BLaER1 treated with 17β-estradiol and CSF1 and Interleukin-3, amounts not matched to agents 10 nM and 100 nM (cell line): Measurements from ENCODE around the gene SMAD3.
"Not testable (repeated sequence)": the region's sequence is repeated elsewhere in the genome, so short reads cannot be mapped to it uniquely, and the experiment has no call there.

ENCODE experiments used
- H3K27ac ChIP-seq, 11 experiments: shearing (Covaris generic); formaldehyde crosslinking; 2 replicates each; pipeline ENCODE4 v1.8.1; 2022
- H3K27me3 ChIP-seq, 11 experiments: shearing (Covaris generic); formaldehyde crosslinking; 2 replicates each; pipeline ENCODE4 v1.8.1; 2022
- H3K36me3 ChIP-seq, 11 experiments: shearing (Covaris generic); formaldehyde crosslinking; 2 replicates each; pipeline ENCODE4 v1.8.1; 2022
- H3K4me1 ChIP-seq, 10 experiments: shearing (Covaris generic); formaldehyde crosslinking; 2 replicates each; pipeline ENCODE4 v1.8.1; 2022
- H3K4me2 ChIP-seq, 11 experiments: shearing (Covaris generic); formaldehyde crosslinking; 2 replicates each; pipeline ENCODE4 v1.8.1; 2022
- H3K4me3 ChIP-seq, 10 experiments: shearing (Covaris generic); formaldehyde crosslinking; 2 replicates each; pipeline ENCODE4 v1.8.1; 2022
- H3K9ac ChIP-seq, 11 experiments: shearing (Covaris generic); formaldehyde crosslinking; 2 replicates each; pipeline ENCODE4 v1.8.1; 2022
- H3K9me3 ChIP-seq, 11 experiments: shearing (Covaris generic); formaldehyde crosslinking; replicated peaks in 1 of 11; 2 replicates each; pipeline ENCODE4 v1.8.1; 2022
- H4K20me1 ChIP-seq, 11 experiments: shearing (Covaris generic); formaldehyde crosslinking; 2 replicates each; pipeline ENCODE4 v1.8.1; 2022
- Cebpa-rat ChIP-seq, 11 experiments: shearing (Covaris generic); IDR thresholded peaks; 2 replicates each; pipeline ENCODE4 v1.8.1; 2022

The SMAD3 gene

GRCh38 chr15:67149068-67149772 is 83.8 kb downstream of the SMAD3 start:
- no peaks in the 10 kb centered on the region for H3K9me3 ChIP-seq
- H3K27ac ChIP-seq, result peak overlapping the region in 10 of 11 experiments; percentile 6 to 83 (median 78); a peak in 19 of 22 replicates
- peaks cover 92 to 100% (median 96%) of the 10 kb centered on the region in 10 experiments for H3K4me1 ChIP-seq
- H3K4me2 ChIP-seq, result peak overlapping the region; percentile 79 to 90 (median 85)
- H4K20me1 ChIP-seq, result peaks cover 88 to 100% (median 98%) of the 10 kb centered on the region in 11 experiments
- H3K9ac ChIP-seq, result peak overlapping the region in 9 of 11 experiments; percentile 8 to 72 (median 47); a peak in 11 of 22 replicates
- peaks cover 0 to 39% (median 21%) of the 10 kb centered on the region in 11 experiments; a peak in 19 of 22 replicates for H3K36me3 ChIP-seq
- no peaks in the 10 kb centered on the region for H3K27me3 ChIP-seq
- H3K4me3 ChIP-seq, result no peak overlapping the region
- TF ChIP-seq Cebpa-rat (IDR thresholded peaks at IDR 0.05), result no peak

GRCh38 chr15:67149773-67150022 is 84.3 kb downstream of the SMAD3 start:
- H3K9ac ChIP-seq, result peak overlapping the region in 9 of 11 experiments; percentile 4 to 67 (median 36); a peak in 9 of 22 replicates
- 0 out of 20 replicates have a peak overlapping the region, but pooled peaks of 1 of the 10 experiments have one; percentile 4 for H3K4me3 ChIP-seq
- H3K27ac ChIP-seq, result peak overlapping the region in 10 of 11 experiments; percentile 6 to 83 (median 78); a peak in 19 of 22 replicates
- H3K9me3 ChIP-seq, result no peaks in the 10 kb centered on the region
- TF ChIP-seq Cebpa-rat (IDR thresholded peaks at IDR 0.05), result no peak
- H3K4me2 ChIP-seq, result peak overlapping the region; percentile 79 to 90 (median 85)
- H3K4me1 ChIP-seq, result peaks cover 92 to 100% (median 95%) of the 10 kb centered on the region in 10 experiments
- no peaks in the 10 kb centered on the region for H3K27me3 ChIP-seq
- H4K20me1 ChIP-seq, result peaks cover 88 to 100% (median 98%) of the 10 kb centered on the region in 11 experiments
- peaks cover 0 to 42% (median 25%) of the 10 kb centered on the region in 11 experiments; a peak in 19 of 22 replicates for H3K36me3 ChIP-seq

- Histone ChIP-seq H3K9ac (peak overlapping the region in 9 of 11 experiments; percentile 4 to 67 (median 36); a peak in 12 of 22 replicates), H3K4me3 (peak overlapping the region in 4 of 10 experiments; percentile 4 to 38 (median 14); a peak in 2 of 20 replicates), H3K36me3 (peaks cover 0 to 42% (median 31%) of the 10 kb centered on the region in 11 experiments; a peak in 19 of 22 replicates), H3K4me1 (peaks cover 92 to 100% (median 95%) of the 10 kb centered on the region in 10 experiments), H3K27ac (peak overlapping the region in 10 of 11 experiments; percentile 42 to 83 (median 78); a peak in 20 of 22 replicates), H3K9me3 (peaks cover 0 to 3% (median 0%) of the 10 kb centered on the region in 11 experiments; a peak in 1 of 22 replicates), H3K4me2 (peak overlapping the region; percentile 79 to 90 (median 85)), H4K20me1 (peaks cover 88 to 100% (median 98%) of the 10 kb centered on the region in 11 experiments), H3K27me3 (no peaks in the 10 kb centered on the region)
- TF ChIP-seq Cebpa-rat (IDR thresholded peaks at IDR 0.05), result no peak
Observed at GRCh38 chr15:67150023-67150860, 84.8 kb downstream of the SMAD3 start.

GRCh38 chr15:67152429-67152828 is 87.0 kb downstream of the SMAD3 start:
- Histone ChIP-seq H3K4me1 (peaks cover 85 to 98% (median 93%) of the 10 kb centered on the region in 10 experiments), H3K9ac (no peak overlapping the region), H3K27ac (peak overlapping the region in 2 of 11 experiments; percentile 6 to 34; a peak in 2 of 22 replicates), H3K36me3 (peaks cover 0 to 55% (median 43%) of the 10 kb centered on the region in 11 experiments; a peak in 19 of 22 replicates), H3K4me3 (no peak overlapping the region), H4K20me1 (peaks cover 75 to 99% (median 97%) of the 10 kb centered on the region in 11 experiments), H3K4me2 (peak overlapping the region in 10 of 11 experiments; percentile 32 to 81 (median 66); a peak in 20 of 22 replicates), H3K27me3 (no peaks in the 10 kb centered on the region), H3K9me3 (peaks cover 0 to 15% (median 7%) of the 10 kb centered on the region in 11 experiments; a peak in 8 of 22 replicates)
- no peak for TF ChIP-seq Cebpa-rat (IDR thresholded peaks at IDR 0.05)

GRCh38 chr15:67153044-67153443 is 87.6 kb downstream of the SMAD3 start:
- H3K4me3 ChIP-seq, H3K27me3 ChIP-seq, H3K27ac ChIP-seq: not testable (repeated sequence)
- H4K20me1 ChIP-seq, result peaks cover 75 to 99% (median 97%) of the 10 kb centered on the region in 11 experiments
- H3K4me2 ChIP-seq, result peak overlapping the region in 10 of 11 experiments; percentile 32 to 81 (median 66); a peak in 17 of 22 replicates
- peaks cover 0 to 61% (median 43%) of the 10 kb centered on the region in 11 experiments; a peak in 19 of 22 replicates for H3K36me3 ChIP-seq
- peaks cover 0 to 15% (median 7%) of the 10 kb centered on the region in 11 experiments; a peak in 8 of 22 replicates for H3K9me3 ChIP-seq
- H3K4me1 ChIP-seq, result peaks cover 85 to 98% (median 93%) of the 10 kb centered on the region in 10 experiments
- peak overlapping the region in 1 of 11 experiments; percentile 35; a peak in 1 of 22 replicates for H3K9ac ChIP-seq
- TF ChIP-seq Cebpa-rat (IDR thresholded peaks at IDR 0.05), result 0 out of 22 replicates have a peak, but pooled peaks of 1 of the 11 experiments have one; percentile 11

GRCh38 chr15:67154249-67154648 is 88.8 kb downstream of the SMAD3 start:
- Histone ChIP-seq H3K9me3 (peaks cover 0 to 15% (median 7%) of the 10 kb centered on the region in 11 experiments; a peak in 8 of 22 replicates), H3K9ac (no peak overlapping the region), H3K27me3 (no peaks in the 10 kb centered on the region), H3K4me1 (peaks cover 85 to 98% (median 93%) of the 10 kb centered on the region in 10 experiments), H3K36me3 (peaks cover 0 to 63% (median 49%) of the 10 kb centered on the region in 11 experiments; a peak in 19 of 22 replicates), H3K27ac (peak overlapping the region in 7 of 11 experiments; percentile 6 to 25 (median 11); a peak in 6 of 22 replicates), H3K4me3 (no peak overlapping the region; a peak in 1 of 20 replicates), H3K4me2 (peak overlapping the region; percentile 44 to 81 (median 65)), H4K20me1 (peaks cover 75 to 99% (median 97%) of the 10 kb centered on the region in 11 experiments)
- no peak for TF ChIP-seq Cebpa-rat (IDR thresholded peaks at IDR 0.05)

GRCh38 chr15:67156426-67156825 is 91.0 kb downstream of the SMAD3 start:
- H3K4me1 ChIP-seq, result peaks cover 88 to 98% (median 93%) of the 10 kb centered on the region in 10 experiments
- H4K20me1 ChIP-seq, result peaks cover 79 to 99% (median 97%) of the 10 kb centered on the region in 11 experiments
- H3K27me3 ChIP-seq, result no peaks in the 10 kb centered on the region
- peaks cover 0 to 15% (median 7%) of the 10 kb centered on the region in 11 experiments; a peak in 8 of 22 replicates for H3K9me3 ChIP-seq
- H3K27ac ChIP-seq, result no peak overlapping the region
- peak in 3 of 11 experiments; percentile 27 to 48 (median 45); a peak in 1 of 22 replicates for TF ChIP-seq Cebpa-rat (IDR thresholded peaks at IDR 0.05)
- peaks cover 5 to 78% (median 57%) of the 10 kb centered on the region in 11 experiments; a peak in 19 of 22 replicates for H3K36me3 ChIP-seq
- no peak overlapping the region for H3K4me3 ChIP-seq
- peak overlapping the region in 4 of 11 experiments; percentile 4 to 83 (median 16); a peak in 2 of 22 replicates for H3K4me2 ChIP-seq
- no peak overlapping the region for H3K9ac ChIP-seq

- H3K9ac ChIP-seq, result no peak overlapping the region
- H4K20me1 ChIP-seq, result peaks cover 83 to 99% (median 97%) of the 10 kb centered on the region in 11 experiments
- peaks cover 5 to 82% (median 59%) of the 10 kb centered on the region in 11 experiments; a peak in 19 of 22 replicates for H3K36me3 ChIP-seq
- H3K27ac ChIP-seq, result no peak overlapping the region
- H3K4me1 ChIP-seq, result peaks cover 92 to 98% (median 96%) of the 10 kb centered on the region in 10 experiments
- peak overlapping the region; percentile 81 to 95 (median 86) for H3K4me2 ChIP-seq
- peaks cover 0 to 15% (median 7%) of the 10 kb centered on the region in 11 experiments; a peak in 8 of 22 replicates for H3K9me3 ChIP-seq
- no peak overlapping the region for H3K4me3 ChIP-seq
- no peaks in the 10 kb centered on the region for H3K27me3 ChIP-seq
- TF ChIP-seq Cebpa-rat (IDR thresholded peaks at IDR 0.05), result no peak
Observed at GRCh38 chr15:67156834-67157233, 91.4 kb downstream of the SMAD3 start.
